Vagina (tissue), 2 donors: Measurements from ENCODE around the gene AZI2. TPM values are rescaled to one million over a fixed set of nuclear protein-coding genes. Genes with fewer than 3 reads are reported as not detected.

Experiments
- DNase-seq, 2 donors: peaks; one replicate each; pipeline ENCODE4 v3.0.0-alpha.2; 2017; ENCODE audit errors: extremely low spot score in 2 of 2
- H3K27ac ChIP-seq: fragments of 200-600 bp; sonication (generic); one replicate; pipeline ENCODE4 v1.5.1; 2019
- H3K27me3 ChIP-seq: fragments of 200-600 bp; sonication (generic); one replicate; pipeline ENCODE4 v1.5.1; 2019
- H3K36me3 ChIP-seq, 2 donors: fragments of 200-600 bp; sonication (generic); one replicate each; pipeline ENCODE4 v1.5.1; 2017 to 2019
- H3K4me1 ChIP-seq: fragments of 200-600 bp; sonication (generic); one replicate; pipeline ENCODE4 v1.5.1; 2019
- H3K4me3 ChIP-seq, 2 donors: fragments of 200-600 bp; sonication (generic); 1 replicate in 1 of 2; 2 replicates in 1 of 2; pipeline ENCODE4 v1.5.1; 2016 to 2019
- H3K9me3 ChIP-seq: fragments of 200-600 bp; sonication (generic); one replicate; pipeline ENCODE4 v1.5.1; 2019
- POLR2A ChIP-seq, 2 donors: fragments of 450-650 bp; IDR thresholded peaks; one replicate each; pipeline ENCODE4 v1.6.1; 2017; ENCODE audit warnings: antibody characterized with exemption in 2 of 2, mild to moderate bottlenecking in 2 of 2, moderate library complexity in 2 of 2
- POLR2AphosphoS5 ChIP-seq, 2 donors: sonication (generic); formaldehyde crosslinking; IDR thresholded peaks; one replicate each; pipeline ENCODE4 v1.9.0; 2017; ENCODE audit warnings: antibody characterized with exemption in 2 of 2, mild to moderate bottlenecking in 2 of 2, low read depth in 1 of 2; ENCODE audit not compliant: insufficient read depth in 1 of 2
- intact Hi-C: fragments of 100-400 bp; cut with DNase I; formaldehyde crosslinking; loops from one replicate; pipeline ENCODE4 v1.15.1; 2023
- total RNA-seq: library from RNA; depleted of rRNA; stranded (reverse); fragments of >200 nt; gene quantifications from one replicate; pipeline ENCODE4 v1.2.3, GENCODE V29; 2016
- TF ChIP-seq, protein P1 (sequence below), 3 experiments: fragments of 450-650 bp in 2 of 3; fragments of 200-600 bp in 1 of 3; sonication (generic) in 1 of 3; IDR thresholded peaks; one replicate each; pipeline ENCODE4 v1.5.1; 2017 to 2019; ENCODE audit warnings: antibody characterized with exemption in 3 of 3, mild to moderate bottlenecking in 2 of 3, moderate library complexity in 2 of 3

Gene AZI2, protein sequence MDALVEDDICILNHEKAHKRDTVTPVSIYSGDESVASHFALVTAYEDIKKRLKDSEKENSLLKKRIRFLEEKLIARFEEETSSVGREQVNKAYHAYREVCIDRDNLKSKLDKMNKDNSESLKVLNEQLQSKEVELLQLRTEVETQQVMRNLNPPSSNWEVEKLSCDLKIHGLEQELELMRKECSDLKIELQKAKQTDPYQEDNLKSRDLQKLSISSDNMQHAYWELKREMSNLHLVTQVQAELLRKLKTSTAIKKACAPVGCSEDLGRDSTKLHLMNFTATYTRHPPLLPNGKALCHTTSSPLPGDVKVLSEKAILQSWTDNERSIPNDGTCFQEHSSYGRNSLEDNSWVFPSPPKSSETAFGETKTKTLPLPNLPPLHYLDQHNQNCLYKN
- total RNA-seq, result 78.1 TPM

DNA sequence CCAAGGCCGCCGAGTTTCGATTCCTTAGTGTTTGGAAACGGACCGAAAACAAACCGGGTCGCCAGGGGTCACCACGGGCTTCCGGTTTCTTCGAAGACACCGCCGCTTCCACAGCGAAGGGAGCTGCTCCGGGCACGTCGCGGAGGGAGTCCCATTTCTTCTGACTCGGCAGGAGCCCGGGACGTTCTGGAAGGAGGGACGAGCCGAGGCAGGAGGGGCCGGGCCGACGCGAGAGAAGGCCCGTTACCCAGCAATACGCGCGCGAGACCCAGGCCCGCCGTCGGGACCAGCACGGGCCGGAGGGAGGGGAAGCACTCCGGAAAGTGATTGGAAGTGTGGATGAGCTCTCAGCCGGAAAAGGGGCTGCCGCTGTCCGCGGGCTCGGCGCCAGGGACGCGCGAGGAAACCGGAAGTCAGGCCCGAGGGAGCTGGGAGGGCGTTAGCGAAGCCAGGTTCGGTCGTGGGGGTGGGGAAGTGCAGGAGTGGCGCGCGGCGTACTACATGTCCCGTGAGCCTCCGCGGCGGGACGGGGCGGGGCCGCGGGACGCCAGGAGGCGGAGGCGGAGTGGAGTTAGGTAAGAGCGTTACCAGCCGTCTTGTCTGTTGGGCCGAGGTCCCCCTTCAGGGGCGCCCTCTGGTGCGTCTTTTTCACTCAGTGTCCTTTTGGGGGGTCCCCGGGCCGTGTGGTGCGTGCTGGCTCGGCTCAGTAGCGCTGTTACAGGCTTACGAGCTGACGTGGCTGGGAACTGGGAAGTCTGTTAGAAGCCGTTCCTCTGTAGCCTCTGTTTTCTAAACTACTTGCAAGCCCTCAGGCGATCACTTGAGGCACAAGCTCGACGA is at the start of gene AZI2, which contains the start of gene ZCWPW2:
TSS of gene AZI2 (minus strand) at position 196 of the 840 bp plus-strand sequence. CDS start 8,207 bp downstream, outside the sequence.
TSS of gene ZCWPW2 (plus strand) at position 93 of the 840 bp plus-strand sequence. CDS start 64,348 bp downstream, outside the sequence.
- peak in 1 of 2 donors; percentile 97 for DNase-seq
- H3K4me1 ChIP-seq, result peaks cover 52% of the 10 kb centered on the region
- TF ChIP-seq POLR2AphosphoS5 (IDR thresholded peaks at IDR 0.05; ENCODE audit: insufficient read depth in 1 of 2, low read depth in 1 of 2), result peak; percentile 81 to 96
- peak in 1 of 2 donors; percentile 86 for TF ChIP-seq POLR2A (IDR thresholded peaks at IDR 0.05)
- TF ChIP-seq, protein P1, sequence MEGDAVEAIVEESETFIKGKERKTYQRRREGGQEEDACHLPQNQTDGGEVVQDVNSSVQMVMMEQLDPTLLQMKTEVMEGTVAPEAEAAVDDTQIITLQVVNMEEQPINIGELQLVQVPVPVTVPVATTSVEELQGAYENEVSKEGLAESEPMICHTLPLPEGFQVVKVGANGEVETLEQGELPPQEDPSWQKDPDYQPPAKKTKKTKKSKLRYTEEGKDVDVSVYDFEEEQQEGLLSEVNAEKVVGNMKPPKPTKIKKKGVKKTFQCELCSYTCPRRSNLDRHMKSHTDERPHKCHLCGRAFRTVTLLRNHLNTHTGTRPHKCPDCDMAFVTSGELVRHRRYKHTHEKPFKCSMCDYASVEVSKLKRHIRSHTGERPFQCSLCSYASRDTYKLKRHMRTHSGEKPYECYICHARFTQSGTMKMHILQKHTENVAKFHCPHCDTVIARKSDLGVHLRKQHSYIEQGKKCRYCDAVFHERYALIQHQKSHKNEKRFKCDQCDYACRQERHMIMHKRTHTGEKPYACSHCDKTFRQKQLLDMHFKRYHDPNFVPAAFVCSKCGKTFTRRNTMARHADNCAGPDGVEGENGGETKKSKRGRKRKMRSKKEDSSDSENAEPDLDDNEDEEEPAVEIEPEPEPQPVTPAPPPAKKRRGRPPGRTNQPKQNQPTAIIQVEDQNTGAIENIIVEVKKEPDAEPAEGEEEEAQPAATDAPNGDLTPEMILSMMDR (IDR thresholded peaks at IDR 0.05), result peak in 1 of 3 experiments; percentile 38
- H3K9me3 ChIP-seq, result peaks cover 5% of the 10 kb centered on the region
- peak within 1 kb of the TSS; percentile 99 for H3K27ac ChIP-seq
- peak within 1 kb of the TSS; percentile 62 to 82 for H3K4me3 ChIP-seq
- no peaks in the 10 kb centered on the region for H3K27me3 ChIP-seq
- peaks cover 0 to 9% of the 10 kb centered on the region in 2 donors for H3K36me3 ChIP-seq
- intact Hi-C loops, result no loop called here

DNA sequence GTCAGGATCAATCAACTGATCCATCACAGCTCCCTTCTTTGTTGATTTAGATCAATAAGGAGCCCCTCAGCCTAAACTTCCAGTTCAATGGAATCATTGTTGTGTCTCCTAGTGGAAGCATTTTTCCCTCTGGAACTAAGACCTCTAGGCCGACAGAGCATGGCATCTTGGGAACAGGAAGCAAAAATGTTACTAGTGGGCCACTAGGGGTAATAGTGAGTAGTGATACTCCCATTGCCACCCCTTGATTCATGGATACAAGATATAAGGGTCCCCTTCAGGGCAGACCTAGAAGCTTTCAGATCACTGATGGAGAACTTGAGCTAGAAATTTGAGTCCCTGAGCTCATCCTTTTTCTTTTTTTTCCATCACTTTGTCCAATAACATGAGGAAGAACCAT is 40.4 kb upstream of the AZI2 start:
- DNase-seq, result no peak
- intact Hi-C loops, result no loop called here
- no peak overlapping the region for H3K27ac ChIP-seq
- no peaks in the 10 kb centered on the region for H3K4me1 ChIP-seq
- no peak overlapping the region for H3K4me3 ChIP-seq
- H3K9me3 ChIP-seq, result no peaks in the 10 kb centered on the region
- no peak for TF ChIP-seq POLR2A (IDR thresholded peaks at IDR 0.05)
- no peak for TF ChIP-seq POLR2AphosphoS5 (IDR thresholded peaks at IDR 0.05; ENCODE audit: insufficient read depth in 1 of 2, low read depth in 1 of 2)
- TF ChIP-seq, protein P1 (IDR thresholded peaks at IDR 0.05), result no peak
- no peaks in the 10 kb centered on the region for H3K36me3 ChIP-seq
- H3K27me3 ChIP-seq, result no peaks in the 10 kb centered on the region

DNA sequence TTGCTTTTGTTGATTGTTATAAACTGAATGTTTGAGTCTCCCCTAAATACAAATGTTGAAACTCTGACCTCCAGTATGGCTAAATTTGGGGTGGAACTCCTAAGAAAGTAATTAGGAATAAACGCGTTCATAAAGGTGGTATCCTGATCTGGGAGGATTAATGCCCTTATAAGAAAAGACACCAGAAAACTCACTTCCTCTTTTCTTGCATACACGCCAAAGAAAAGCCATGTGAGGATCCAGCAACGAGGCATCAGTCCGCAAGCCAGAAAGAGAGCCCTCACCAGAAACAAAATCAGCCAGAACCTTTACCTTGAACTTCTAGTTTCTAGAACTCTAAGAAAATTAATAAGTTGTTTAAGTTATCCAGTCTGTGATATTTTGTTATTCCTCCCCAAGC is 37.4 kb upstream of the AZI2 start:
- intact Hi-C loops, result no loop called here
- H3K36me3 ChIP-seq, result no peaks in the 10 kb centered on the region

DNA sequence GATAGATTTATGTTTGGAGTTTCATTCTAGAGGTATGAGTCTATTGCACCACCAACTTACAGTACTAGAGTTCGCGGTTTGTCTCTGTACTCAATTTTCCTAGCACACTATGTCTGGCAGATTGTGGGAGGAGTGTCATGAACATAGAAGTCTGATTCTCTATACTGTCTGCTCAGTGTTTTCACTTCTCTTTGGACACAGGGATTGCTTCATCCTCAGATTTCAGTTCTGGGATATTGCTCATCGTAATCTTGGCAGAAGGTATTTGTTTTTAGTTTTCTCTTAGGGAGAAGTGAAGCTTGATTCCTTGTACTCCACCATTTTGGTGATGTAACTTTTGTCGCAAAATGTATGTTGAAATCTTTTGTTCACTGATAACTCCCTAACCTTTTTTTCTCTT is 27.8 kb upstream of the AZI2 start:
- Histone ChIP-seq H3K4me1 (no peaks in the 10 kb centered on the region), H3K4me3 (no peak overlapping the region), H3K36me3 (no peaks in the 10 kb centered on the region), H3K27me3 (no peaks in the 10 kb centered on the region), H3K27ac (no peak overlapping the region), H3K9me3 (no peaks in the 10 kb centered on the region)
- no peak for DNase-seq
- no peak for TF ChIP-seq POLR2A (IDR thresholded peaks at IDR 0.05)
- TF ChIP-seq POLR2AphosphoS5 (IDR thresholded peaks at IDR 0.05; ENCODE audit: insufficient read depth in 1 of 2, low read depth in 1 of 2), result no peak
- TF ChIP-seq, protein P1 (IDR thresholded peaks at IDR 0.05), result no peak
- intact Hi-C loops, result no loop called here

More for the DNA sequence above, 37.4 kb upstream of the AZI2 start:
- H3K27me3 ChIP-seq, result no peaks in the 10 kb centered on the region
- H3K9me3 ChIP-seq, result no peaks in the 10 kb centered on the region
- DNase-seq, result no peak
- TF ChIP-seq POLR2A (IDR thresholded peaks at IDR 0.05) (no peak), POLR2AphosphoS5 (IDR thresholded peaks at IDR 0.05; ENCODE audit: insufficient read depth in 1 of 2, low read depth in 1 of 2) (no peak)
- TF ChIP-seq, protein P1 (IDR thresholded peaks at IDR 0.05), result no peak
- H3K4me1 ChIP-seq, result no peaks in the 10 kb centered on the region
- no peak overlapping the region for H3K4me3 ChIP-seq
- no peak overlapping the region for H3K27ac ChIP-seq
